Central memory CD8-positive, alpha-beta T cell (primary cell): ENCODE data around the gene TTLL11.

Experiments
- ATAC-seq: fragments of 150-1000 bp; cut with Tn5 transposase; replicated peaks from 2 replicates; pipeline ENCODE4 v1.10.0; 2022; ENCODE audit warnings: mild to moderate bottlenecking, moderate FRiP score, moderate number of reproducible peaks; ENCODE audit not compliant: poor library complexity, severe bottlenecking; ENCODE audit errors: extremely low read depth
- DNase-seq, 2 donors: peaks; one replicate each; pipeline ENCODE4 v3.0.0; 2021; ENCODE audit warnings: low spot score in 2 of 2
- H3K27ac Mint-ChIP-seq: one replicate; pipeline ENCODE4 v1.8.0; 2022; ENCODE audit warnings: low read depth, mild to moderate bottlenecking, moderate library complexity, mixed read lengths
- H3K27me3 Mint-ChIP-seq: one replicate; pipeline ENCODE4 v1.8.0; 2022; ENCODE audit warnings: mixed read lengths
- H3K36me3 Mint-ChIP-seq: one replicate; pipeline ENCODE4 v1.8.0; 2022; ENCODE audit warnings: mild to moderate bottlenecking, moderate library complexity, mixed read lengths; ENCODE audit not compliant: insufficient read depth
- H3K4me1 Mint-ChIP-seq: one replicate; pipeline ENCODE4 v1.8.0; 2022; ENCODE audit warnings: mixed read lengths
- H3K4me3 Mint-ChIP-seq: one replicate; pipeline ENCODE4 v1.8.0; 2022; ENCODE audit warnings: mild to moderate bottlenecking, moderate library complexity, mixed read lengths
- H3K9me3 Mint-ChIP-seq: one replicate; pipeline ENCODE4 v1.8.0; 2022; ENCODE audit warnings: mixed read lengths

Gene TTLL11

DNA sequence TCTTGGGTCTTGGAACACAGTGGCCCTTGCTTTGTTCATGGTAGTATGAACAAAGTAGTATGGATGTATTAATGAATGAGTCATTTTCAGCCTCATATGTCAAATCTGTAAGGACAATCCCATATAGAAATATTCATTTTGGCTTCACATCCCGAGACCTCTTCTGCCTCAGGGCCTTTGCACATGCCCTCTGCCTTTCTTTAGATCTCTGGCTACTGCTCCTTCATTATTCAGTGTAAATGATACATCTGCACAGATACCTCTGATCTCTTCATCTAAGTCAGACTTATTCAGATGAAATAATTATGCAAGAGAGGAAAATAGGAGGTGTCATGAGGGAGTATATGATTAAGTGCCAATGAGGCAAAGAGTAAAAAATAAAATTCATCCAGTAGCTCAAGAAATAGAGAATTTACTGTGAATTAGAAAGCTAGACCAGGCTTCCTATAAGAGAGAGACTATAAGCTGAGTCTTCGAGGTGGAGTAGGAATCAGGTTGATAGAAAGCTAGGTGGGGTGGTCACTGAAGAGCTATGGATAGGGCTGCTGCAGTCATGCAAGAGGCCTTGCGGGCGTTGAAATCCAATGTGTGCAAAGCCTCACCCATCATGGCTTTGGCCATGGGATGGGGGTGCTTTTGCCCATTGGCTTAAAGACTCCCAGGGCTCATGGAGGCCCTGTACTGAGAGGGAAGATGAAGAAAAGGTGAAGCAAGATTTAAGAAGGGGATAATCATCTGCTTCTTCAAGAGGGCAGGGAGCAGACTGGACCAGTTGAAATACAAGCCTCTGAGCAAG lies 3.7 kb upstream of the TTLL11 start:
- no peak for ATAC-seq
- Mint-ChIP-seq H3K27me3 (no peaks in the 10 kb centered on the region), H3K36me3 (peaks cover 3% of the 10 kb centered on the region), H3K27ac (no peak overlapping the region), H3K9me3 (no peaks in the 10 kb centered on the region), H3K4me3 (no peak overlapping the region), H3K4me1 (peaks cover 20% of the 10 kb centered on the region)
- no peak for DNase-seq

DNA sequence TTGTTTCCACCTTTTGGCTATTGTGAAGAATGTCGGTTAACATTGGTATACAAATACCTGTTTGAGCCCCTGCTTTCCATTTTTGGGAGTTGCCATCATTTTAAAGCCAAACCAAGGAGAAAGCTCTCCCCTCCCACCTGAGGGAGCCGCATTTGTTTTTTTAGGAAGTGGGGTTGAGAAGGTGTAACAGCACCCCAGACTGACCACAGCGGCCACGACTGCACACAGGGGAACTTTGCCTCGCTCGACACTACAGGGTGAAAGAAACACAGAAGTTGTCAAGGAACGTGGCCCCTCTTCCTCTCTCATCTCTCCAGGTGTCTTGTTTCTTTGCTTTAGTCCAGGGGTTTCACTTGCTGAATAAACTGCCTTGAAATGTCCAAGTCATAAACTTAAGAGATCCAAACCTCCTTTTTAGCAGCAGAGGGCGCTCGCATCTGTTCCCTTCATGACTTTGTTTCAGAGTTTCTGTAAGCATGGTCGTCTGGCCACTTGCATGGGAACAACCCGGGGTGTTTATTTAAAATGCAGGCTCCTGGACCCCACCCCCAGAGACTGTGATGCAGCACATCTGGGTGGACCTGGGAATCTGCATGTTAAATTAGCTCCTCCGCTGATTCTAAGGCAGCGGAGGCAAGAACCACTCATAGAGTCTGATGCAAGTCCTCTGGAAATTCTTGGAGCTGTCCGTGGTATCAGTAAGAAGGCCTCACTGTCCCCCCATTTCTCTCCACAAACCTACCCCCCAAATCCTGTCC lies 2.1 kb upstream of the TTLL11 start:
- peaks cover 3% of the 10 kb centered on the region for H3K36me3 Mint-ChIP-seq
- no peaks in the 10 kb centered on the region for H3K9me3 Mint-ChIP-seq
- DNase-seq (peak in 1 of 2 donors; percentile 26), ATAC-seq (no peak)
- no peaks in the 10 kb centered on the region for H3K27me3 Mint-ChIP-seq
- peaks cover 36% of the 10 kb centered on the region for H3K4me1 Mint-ChIP-seq
- no peak overlapping the region for H3K27ac Mint-ChIP-seq
- H3K4me3 Mint-ChIP-seq, result peak overlapping the region; percentile 27

DNA sequence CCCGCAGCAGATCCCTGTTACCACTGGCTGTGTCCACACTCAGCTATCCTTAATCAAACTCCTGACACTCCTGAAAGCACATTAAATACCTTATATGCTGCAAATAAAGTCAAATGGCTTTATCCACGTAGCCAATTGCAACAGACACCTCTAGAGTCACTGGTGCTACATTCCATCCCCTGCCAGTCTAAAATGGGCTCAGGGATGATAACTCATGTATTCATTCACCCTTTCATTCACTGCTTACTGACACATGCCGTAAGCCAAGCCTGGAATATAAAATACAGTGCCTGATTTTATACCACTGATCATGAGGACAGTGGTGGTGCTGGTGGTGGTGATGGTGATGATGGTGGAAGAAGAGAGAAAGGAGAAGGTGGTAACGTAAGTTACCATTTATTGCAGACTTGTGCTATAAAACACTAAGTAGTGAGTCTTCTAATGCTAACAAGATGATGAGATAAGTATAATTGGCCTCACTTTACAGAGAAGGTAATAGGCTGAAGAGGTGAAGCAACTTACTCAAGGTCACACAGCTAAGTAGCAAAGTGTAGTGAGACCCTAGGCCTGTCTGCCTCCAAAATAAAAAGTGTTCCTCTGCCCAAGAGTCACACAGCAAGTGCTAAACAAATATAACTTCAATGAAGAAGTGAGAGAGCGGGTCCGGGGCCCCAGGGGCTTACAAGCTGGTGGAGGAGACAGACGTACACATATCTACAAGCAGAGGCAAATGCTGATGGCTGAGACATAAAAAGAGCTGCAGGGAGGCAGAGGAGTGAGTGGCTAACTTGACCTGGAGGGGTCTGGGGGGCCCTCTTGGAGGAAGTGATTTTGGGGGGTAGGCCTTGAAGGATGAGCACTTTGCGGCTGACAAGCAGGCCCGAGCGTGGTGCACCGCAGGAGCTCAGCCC lies 1.2 kb downstream of the TTLL11 start:
- Mint-ChIP-seq H3K36me3 (peaks cover 5% of the 10 kb centered on the region), H3K4me3 (peak overlapping the region; percentile 86), H3K27me3 (no peaks in the 10 kb centered on the region), H3K27ac (peak overlapping the region; percentile 70), H3K9me3 (no peaks in the 10 kb centered on the region), H3K4me1 (peaks cover 38% of the 10 kb centered on the region)
- ATAC-seq (no peak), DNase-seq (no peak)

DNA sequence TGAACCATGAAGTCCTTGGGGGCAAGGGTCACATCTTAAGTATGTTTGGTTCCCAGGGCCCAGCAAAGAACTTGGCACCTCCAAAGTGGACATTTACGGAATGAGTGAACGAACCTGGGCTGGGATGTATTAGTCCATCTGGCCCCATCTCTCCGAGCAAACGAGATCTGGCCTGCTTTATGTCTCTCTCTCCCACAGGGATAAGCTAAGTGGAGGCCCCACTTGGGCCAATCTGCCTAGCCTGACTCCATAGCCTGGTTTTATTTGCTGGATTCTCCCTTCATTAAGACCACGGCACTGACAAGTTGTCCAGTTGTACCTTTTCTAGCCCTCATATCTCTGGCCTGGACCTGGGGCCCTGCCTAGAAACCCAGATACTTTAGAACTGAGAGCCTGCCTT lies 2.1 kb downstream of the TTLL11 start:
- Mint-ChIP-seq H3K4me3 (no peak overlapping the region), H3K27ac (no peak overlapping the region), H3K9me3 (no peaks in the 10 kb centered on the region), H3K27me3 (no peaks in the 10 kb centered on the region), H3K4me1 (peaks cover 38% of the 10 kb centered on the region), H3K36me3 (peaks cover 7% of the 10 kb centered on the region)
- ATAC-seq (no peak), DNase-seq (no peak)

DNA sequence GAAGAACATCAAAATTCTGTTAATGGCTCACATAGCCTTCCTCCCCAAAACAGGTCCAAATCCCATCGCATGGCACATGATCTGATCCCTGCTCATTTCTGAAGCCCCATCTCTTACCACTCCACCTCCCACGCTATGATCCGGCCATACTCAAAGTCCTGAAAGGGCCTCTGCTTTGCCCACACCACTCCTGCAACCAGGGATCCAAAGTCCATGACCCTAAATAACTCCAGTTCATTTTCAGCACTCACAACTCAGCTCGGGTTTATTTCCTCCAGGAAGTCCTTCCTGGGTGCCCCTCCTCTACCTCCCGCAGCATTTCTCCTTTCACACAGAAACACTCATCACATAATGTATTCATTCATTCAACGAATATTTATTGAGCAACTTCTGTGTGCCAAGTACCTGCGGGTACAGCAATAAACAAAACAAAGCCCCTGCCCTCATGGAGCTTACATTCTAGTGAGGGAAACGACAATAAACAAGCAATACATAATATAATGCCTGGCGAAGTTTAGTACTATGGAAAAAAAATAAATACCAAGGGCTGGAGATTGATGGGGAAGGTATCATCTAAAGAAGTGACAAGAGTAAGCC lies 2.7 kb downstream of the TTLL11 start:
- H3K27ac Mint-ChIP-seq, result no peak overlapping the region
- H3K36me3 Mint-ChIP-seq, result peaks cover 7% of the 10 kb centered on the region
- DNase-seq (no peak), ATAC-seq (no peak)
- H3K4me3 Mint-ChIP-seq, result no peak overlapping the region
- H3K27me3 Mint-ChIP-seq, result no peaks in the 10 kb centered on the region
- H3K4me1 Mint-ChIP-seq, result peaks cover 38% of the 10 kb centered on the region
- H3K9me3 Mint-ChIP-seq, result no peaks in the 10 kb centered on the region

DNA sequence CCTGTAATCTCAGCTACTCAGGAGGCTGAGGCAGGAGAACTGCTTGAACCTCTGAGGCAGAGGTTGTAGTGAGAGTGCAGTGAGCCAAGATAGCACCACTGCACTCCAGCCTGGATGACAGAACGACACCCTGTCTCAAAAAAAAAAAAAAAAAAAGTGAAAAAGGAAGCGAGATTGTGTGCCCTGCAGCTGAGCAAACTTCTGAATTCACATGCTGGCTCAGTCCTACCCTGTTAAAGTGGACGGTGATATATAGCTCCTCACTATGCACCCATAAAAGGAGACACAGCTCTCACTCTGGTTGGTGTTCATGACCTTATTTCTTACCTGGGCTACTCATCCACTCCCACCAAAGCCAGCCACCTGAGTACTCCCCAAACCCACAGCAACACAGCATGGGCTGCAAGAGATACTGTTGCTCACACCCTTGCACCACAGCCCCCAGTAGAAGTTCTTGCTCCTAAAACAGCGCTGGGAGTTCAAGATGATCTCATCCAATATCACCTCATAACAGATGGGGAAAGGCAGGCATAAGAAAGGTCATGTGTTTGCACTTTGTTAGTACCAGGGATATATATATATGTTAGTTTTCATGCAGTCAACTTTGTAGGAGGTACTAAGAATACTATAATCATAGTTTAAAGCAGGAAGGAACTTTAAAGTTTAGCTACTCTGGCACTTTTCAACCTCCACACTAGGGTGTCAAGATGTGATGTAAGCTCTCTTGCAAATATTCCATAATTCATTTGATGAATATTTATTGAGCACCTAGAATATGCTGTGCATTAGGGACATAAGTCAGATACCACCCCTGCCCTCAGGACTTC lies 4.0 kb downstream of the TTLL11 start:
- H3K27ac Mint-ChIP-seq, result no peak overlapping the region

DNA sequence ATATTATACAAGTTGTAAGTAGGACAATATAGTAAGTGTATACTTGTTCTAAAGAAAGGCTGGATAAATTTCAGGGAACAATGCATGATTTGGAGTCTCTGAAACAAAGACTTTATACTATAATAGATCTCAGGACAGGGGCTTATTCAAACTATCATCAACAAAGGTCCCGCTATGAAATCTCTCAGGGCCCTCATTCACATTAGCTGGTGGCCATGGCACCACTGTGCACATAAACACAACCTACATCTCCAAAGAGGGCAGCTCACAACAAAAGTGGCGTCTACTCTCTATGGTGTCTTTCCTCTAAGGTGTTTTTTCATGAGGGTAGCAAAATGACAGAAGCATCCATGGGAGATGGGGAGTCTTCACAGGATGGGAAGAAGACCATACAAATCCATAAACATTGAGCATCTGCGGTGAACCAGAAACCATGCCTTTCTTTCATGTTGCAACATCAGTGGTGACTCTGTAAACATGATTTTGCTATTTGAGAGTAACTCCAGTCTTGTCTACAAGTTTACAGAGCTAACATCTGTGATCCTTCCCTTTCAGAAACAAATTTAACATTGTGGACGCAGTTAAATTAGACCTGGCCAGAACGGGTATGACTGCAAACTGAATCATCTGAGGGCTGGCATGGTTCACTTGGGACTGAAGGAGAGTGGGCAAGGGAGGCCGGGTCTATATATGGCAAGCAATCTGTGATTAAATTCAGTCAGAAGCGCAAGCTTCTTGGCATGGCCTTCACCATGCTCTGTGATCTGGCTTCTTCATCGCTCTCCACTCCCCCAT lies 5.5 kb downstream of the TTLL11 start:
- H3K4me3 Mint-ChIP-seq, result no peak overlapping the region
- no peaks in the 10 kb centered on the region for H3K27me3 Mint-ChIP-seq
- no peak overlapping the region for H3K27ac Mint-ChIP-seq
- no peaks in the 10 kb centered on the region for H3K9me3 Mint-ChIP-seq
- peaks cover 24% of the 10 kb centered on the region for H3K4me1 Mint-ChIP-seq
- ATAC-seq (no peak), DNase-seq (no peak)
- peaks cover 4% of the 10 kb centered on the region for H3K36me3 Mint-ChIP-seq

More for the DNA sequence above, 4.0 kb downstream of the TTLL11 start:
- DNase-seq, result no peak
- Mint-ChIP-seq H3K36me3 (peaks cover 7% of the 10 kb centered on the region), H3K4me3 (no peak overlapping the region), H3K9me3 (no peaks in the 10 kb centered on the region), H3K27me3 (no peaks in the 10 kb centered on the region), H3K4me1 (peaks cover 29% of the 10 kb centered on the region)
- no peak for ATAC-seq

DNA sequence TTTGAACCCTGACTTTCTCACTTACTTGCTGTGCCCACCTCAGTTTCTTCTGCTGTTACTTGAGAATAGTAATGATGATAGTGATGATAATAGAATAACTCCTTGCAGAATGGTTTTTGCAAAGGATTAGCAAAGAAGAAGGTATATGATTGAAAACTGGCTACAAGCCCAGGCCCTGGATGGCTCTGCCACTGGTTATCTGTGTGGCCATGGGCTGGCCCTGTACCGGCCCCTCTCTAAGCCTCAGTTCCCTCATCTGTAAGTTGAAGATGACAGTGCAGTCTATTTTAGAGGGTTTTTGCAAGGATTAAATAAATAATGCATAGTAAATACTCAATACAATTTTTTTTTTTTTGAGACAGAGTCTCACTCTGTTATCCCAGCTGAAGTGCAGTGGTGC lies 6.2 kb downstream of the TTLL11 start:
- H3K27ac Mint-ChIP-seq, result no peak overlapping the region
- peaks cover 4% of the 10 kb centered on the region for H3K36me3 Mint-ChIP-seq
- H3K4me3 Mint-ChIP-seq, result no peak overlapping the region
- ATAC-seq (no peak), DNase-seq (no peak)
- peaks cover 19% of the 10 kb centered on the region for H3K4me1 Mint-ChIP-seq
- no peaks in the 10 kb centered on the region for H3K9me3 Mint-ChIP-seq
- H3K27me3 Mint-ChIP-seq, result no peaks in the 10 kb centered on the region

DNA sequence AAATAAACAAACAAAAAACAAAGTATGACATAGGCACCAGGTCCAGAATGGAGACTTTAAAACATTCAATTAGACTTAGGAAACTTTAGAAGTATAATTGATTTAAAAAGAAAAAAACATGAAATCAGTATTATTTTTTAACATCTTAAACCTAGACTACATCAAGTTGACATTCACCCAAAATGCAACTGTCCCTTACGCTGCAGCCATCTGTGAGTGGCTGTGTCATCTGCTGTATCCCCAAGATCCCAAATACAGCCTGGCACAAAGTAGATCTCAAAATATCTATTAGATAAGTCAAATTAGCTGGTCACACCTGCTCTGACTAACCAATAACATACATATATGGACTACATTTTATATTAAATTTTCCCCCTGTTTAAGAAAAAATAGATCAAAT lies 7.8 kb downstream of the TTLL11 start:
- Mint-ChIP-seq H3K9me3 (no peaks in the 10 kb centered on the region), H3K36me3 (peaks cover 4% of the 10 kb centered on the region), H3K27me3 (no peaks in the 10 kb centered on the region), H3K27ac (no peak overlapping the region), H3K4me3 (no peak overlapping the region), H3K4me1 (peaks cover 4% of the 10 kb centered on the region)
- DNase-seq (no peak), ATAC-seq (no peak)

DNA sequence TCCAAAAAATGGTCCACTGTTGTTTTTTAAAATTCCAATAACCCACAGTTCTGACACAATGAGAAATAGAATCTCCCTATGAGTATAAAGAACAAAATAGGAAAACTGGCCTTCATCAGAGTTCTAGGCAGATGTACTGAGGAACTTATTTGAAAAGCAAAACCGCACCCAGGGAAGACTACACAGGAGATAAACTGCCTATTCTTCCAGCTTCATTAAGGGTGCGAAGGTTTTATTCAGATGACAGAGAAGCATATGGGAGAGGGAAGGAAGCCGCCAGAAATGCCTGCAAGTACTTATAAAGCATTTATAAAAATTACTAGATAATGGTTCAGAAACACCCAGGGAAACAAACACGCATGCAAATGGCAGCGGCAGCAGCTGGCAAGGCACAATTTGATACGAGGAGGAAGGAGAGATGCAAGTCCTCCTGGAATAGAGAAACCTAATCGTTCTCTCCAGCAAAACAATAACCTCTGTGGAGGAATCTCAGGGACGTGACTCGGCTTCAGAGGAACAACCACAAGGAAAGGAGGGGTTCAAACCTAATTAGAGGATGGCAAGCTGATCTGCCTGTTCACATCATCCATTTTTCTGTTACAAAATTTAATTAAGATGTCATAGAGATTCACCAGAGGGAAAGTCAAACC lies 9.0 kb downstream of the TTLL11 start:
- no peak overlapping the region for H3K4me3 Mint-ChIP-seq
- DNase-seq, result no peak
- H3K4me1 Mint-ChIP-seq, result no peaks in the 10 kb centered on the region
- peaks cover 4% of the 10 kb centered on the region for H3K36me3 Mint-ChIP-seq
- H3K9me3 Mint-ChIP-seq, result no peaks in the 10 kb centered on the region
- no peak for ATAC-seq
- peak overlapping the region; percentile 35 for H3K27ac Mint-ChIP-seq
- H3K27me3 Mint-ChIP-seq, result no peaks in the 10 kb centered on the region

DNA sequence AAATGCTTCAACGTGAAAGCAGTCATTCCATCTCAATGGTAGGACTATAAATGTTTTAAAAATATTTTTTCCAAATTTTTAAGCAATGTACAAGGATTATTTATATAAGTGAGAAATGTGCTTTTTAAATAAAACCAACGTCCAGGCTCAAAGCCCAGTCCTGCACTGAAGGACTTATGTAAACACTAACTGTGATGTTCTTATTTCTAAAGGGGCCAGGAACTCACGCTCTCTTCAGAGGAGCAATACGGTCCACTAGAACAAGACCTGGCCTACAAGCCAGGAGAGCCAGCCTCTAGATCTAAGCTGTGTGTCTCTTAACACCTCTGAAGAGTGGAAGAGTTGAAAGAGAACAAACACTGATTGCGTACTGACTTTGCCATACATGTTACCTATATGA lies 12.1 kb downstream of the TTLL11 start:
- peaks cover 12% of the 10 kb centered on the region for H3K9me3 Mint-ChIP-seq
- no peak overlapping the region for H3K4me3 Mint-ChIP-seq
- H3K36me3 Mint-ChIP-seq, result peaks cover under 1% of the 10 kb centered on the region
- H3K4me1 Mint-ChIP-seq, result no peaks in the 10 kb centered on the region
- no peak for ATAC-seq
- H3K27ac Mint-ChIP-seq, result no peak overlapping the region
- no peak for DNase-seq
- no peaks in the 10 kb centered on the region for H3K27me3 Mint-ChIP-seq
